HCT116 (cell line): ENCODE data around the gene NSF. TPM values are rescaled to one million over a fixed set of nuclear protein-coding genes. Genes with fewer than 3 reads are reported as not detected.
A peak's percentile ranks its signal among the peaks of the same experiment; 100 is the strongest.
"Not testable (repeated sequence)": the region's sequence is repeated elsewhere in the genome, so short reads cannot be mapped to it uniquely, and the experiment has no call there.

ENCODE experiments used
- ATAC-seq: fragments of 200-7000 bp; cut with Tn5 transposase; 2 replicates; pipeline ENCODE4 v1.9.1; 2020; ENCODE audit warnings: mild to moderate bottlenecking, moderate library complexity
- BruUV-seq: library from RNA; stranded (reverse); fragments of 400-500 nt; replicated peaks from 2 replicates; lab custom pipeline; 2021; lab: Mats Ljungman, UMichigan
- CTCF ChIA-PET: fragments of 300-600 bp; sonication (Branson Sonifier 250); formaldehyde crosslinking; loops from one replicate; lab custom pipeline; 2021; ENCODE audit warnings: antibody characterized with exemption; lab: Charles Lee
- POLR2A ChIA-PET: fragments of 300-600, 350-600 bp; sonication (Branson Sonifier 250); formaldehyde crosslinking; loops from one replicate; lab custom pipeline; 2021; ENCODE audit warnings: antibody characterized with exemption; lab: Charles Lee
- RAD21 ChIA-PET, 2 experiments: fragments of 300-600 bp; sonication (Branson Sonifier 250); formaldehyde crosslinking; loops; one replicate each; lab custom pipeline; 2023; ENCODE audit warnings: low total read pairs in 2 of 2; ENCODE audit not compliant: uncharacterized antibody in 2 of 2, unreplicated experiment in 2 of 2, low non-redundant PET in 1 of 2; lab: Charles Lee
- DNase-seq: peaks from one replicate; pipeline ENCODE4 v3.0.0-alpha.2; 2010; ENCODE audit warnings: low read depth, low spot score
- H2AFZ ChIP-seq: fragments of 200-600 bp; shearing (Covaris generic), sonication (generic); 2 replicates; pipeline ENCODE4 v1.6.1; 2017; ENCODE audit warnings: low read depth, mixed run types, mixed read lengths, antibody characterized with exemption, low read length; ENCODE audit not compliant: poor library complexity, severe bottlenecking
- H3K27ac ChIP-seq: 2 replicates; pipeline ENCODE4 v1.5.1; 2012; ENCODE audit warnings: low read depth, low read length
- H3K27me3 ChIP-seq: fragments of 200-600 bp; sonication (generic); 2 replicates; pipeline ENCODE4 v1.6.1; 2016; ENCODE audit warnings: mixed run types, low read length, mixed read lengths; ENCODE audit not compliant: insufficient read depth
- H3K36me3 ChIP-seq, 2 experiments: fragments of 200-500 bp in 1 of 2; fragments of 200-600 bp in 1 of 2; sonication (Bioruptor generic) in 1 of 2; sonication (generic) in 1 of 2; 2 replicates each; pipeline versions ENCODE4 v1.5.1 to v1.6.1; 2014 to 2016; ENCODE audit warnings: low read length in 2 of 2, inconsistent platforms in 1 of 2, mixed read lengths in 1 of 2, mixed run types in 1 of 2; ENCODE audit not compliant: insufficient read depth in 2 of 2, control insufficient read depth in 1 of 2
- H3K4me1 ChIP-seq, 2 experiments: fragments of 200-600 bp in 1 of 2; sonication (generic) in 1 of 2; 2 replicates each; pipeline versions ENCODE4 v1.5.1 to v1.6.1; 2012 to 2017; ENCODE audit warnings: low read length in 2 of 2, inconsistent platforms in 1 of 2, mild to moderate bottlenecking in 1 of 2, mixed read lengths in 1 of 2, mixed run types in 1 of 2, moderate library complexity in 1 of 2; ENCODE audit not compliant: insufficient read depth in 2 of 2, control insufficient read depth in 1 of 2
- H3K4me2 ChIP-seq: fragments of 200-600 bp; sonication (generic); 2 replicates; pipeline ENCODE4 v1.6.1; 2017; ENCODE audit warnings: mixed run types, low read length, mixed read lengths
- H3K4me3 ChIP-seq, 2 experiments: fragments of 200-600 bp in 1 of 2; sonication (generic) in 1 of 2; replicated peaks in 1 of 2; 2 replicates each; pipeline ENCODE4 v1.5.1; 2011 to 2016; ENCODE audit warnings: low read length in 2 of 2, control low read depth in 1 of 2, low read depth in 1 of 2, mild to moderate bottlenecking in 1 of 2, mixed read lengths in 1 of 2, mixed run types in 1 of 2
- H3K79me2 ChIP-seq: fragments of 200-600 bp; sonication (generic); 2 replicates; pipeline ENCODE4 v1.6.1; 2017; ENCODE audit warnings: mild to moderate bottlenecking, mixed run types, low read length, moderate library complexity, mixed read lengths; ENCODE audit not compliant: insufficient read depth
- H3K9ac ChIP-seq: fragments of 200-600 bp; sonication (generic); 2 replicates; pipeline ENCODE4 v1.6.1; 2016; ENCODE audit warnings: low read length, mixed read lengths
- H3K9me2 ChIP-seq: fragments of 200-600 bp; sonication (generic), shearing (Covaris generic); 2 replicates; pipeline ENCODE4 v1.6.1; 2017; ENCODE audit warnings: mixed run types, mild to moderate bottlenecking, moderate library complexity; ENCODE audit not compliant: insufficient read depth
- H3K9me3 ChIP-seq, 2 experiments: fragments of 200-500 bp in 1 of 2; fragments of 200-600 bp in 1 of 2; sonication (Bioruptor generic) in 1 of 2; sonication (generic) in 1 of 2; 2 replicates each; pipeline ENCODE4 v1.6.1; 2014 to 2017; ENCODE audit warnings: low read length in 2 of 2, mixed read lengths in 2 of 2, inconsistent platforms in 1 of 2, low read depth in 1 of 2, mild to moderate bottlenecking in 1 of 2, mixed run types in 1 of 2, moderate library complexity in 1 of 2; ENCODE audit not compliant: control insufficient read depth in 1 of 2, insufficient read depth in 1 of 2
- H4K20me1 ChIP-seq: fragments of 200-600 bp; sonication (generic), shearing (Covaris generic); 2 replicates; pipeline ENCODE4 v1.6.1; 2017; ENCODE audit warnings: mixed run types, mild to moderate bottlenecking, moderate library complexity; ENCODE audit not compliant: insufficient read depth
- ATF3 ChIP-seq: IDR thresholded peaks from 2 replicates; pipeline ENCODE4 v1.6.1; 2012
- ELF1 ChIP-seq: IDR thresholded peaks from 2 replicates; pipeline ENCODE4 v1.6.1; 2012; ENCODE audit warnings: low read depth, borderline replicate concordance
- EZH2 ChIP-seq: fragments of 200-600 bp; sonication (generic); IDR thresholded peaks from 2 replicates; pipeline ENCODE4 v1.6.1; 2017; ENCODE audit warnings: antibody characterized with exemption, mixed run types
- EZH2phosphoT487 ChIP-seq: fragments of 200-600 bp; IDR thresholded peaks from 2 replicates; pipeline ENCODE4 v1.6.1; 2018; ENCODE audit warnings: antibody characterized with exemption, borderline replicate concordance
- JUND ChIP-seq: IDR thresholded peaks from 2 replicates; pipeline ENCODE4 v1.6.1; 2012
- POLR2A ChIP-seq: IDR thresholded peaks from 2 replicates; pipeline ENCODE4 v1.7.0; 2011; ENCODE audit warnings: borderline replicate concordance; ENCODE audit not compliant: insufficient read depth, insufficient read length; ENCODE audit errors: extremely low read depth
- POLR2AphosphoS5 ChIP-seq: IDR thresholded peaks from 2 replicates; pipeline ENCODE4 v1.6.1; 2011; ENCODE audit warnings: mild to moderate bottlenecking, low read depth, low read length, moderate library complexity
- SP1 ChIP-seq: IDR thresholded peaks from 2 replicates; pipeline ENCODE4 v1.6.1; 2012; ENCODE audit warnings: low read depth
- SRF ChIP-seq: IDR thresholded peaks from 2 replicates; pipeline ENCODE4 v1.6.1; 2012; ENCODE audit warnings: low read depth
- TCF7L2 ChIP-seq: IDR thresholded peaks from 2 replicates; pipeline ENCODE4 v1.7.0; 2011; ENCODE audit warnings: borderline replicate concordance, inconsistent platforms; ENCODE audit not compliant: insufficient read depth, insufficient read length; ENCODE audit errors: extremely low read depth
- intact Hi-C: fragments of 100-400 bp; cut with micrococcal nuclease; formaldehyde crosslinking; loops from 2 replicates; pipeline ENCODE4 v1.10.0; 2022
- total RNA-seq: library from RNA; stranded (reverse); gene quantifications from one replicate; pipeline ENCODE4 v1.2.1, GENCODE V29; 2021; ENCODE audit not compliant: unreplicated experiment

NSF gene
- total RNA-seq, 1 experiment from 2014 or later, result 61.1 TPM

- CTCF ChIA-PET, result no interaction called here
- H3K9me2 ChIP-seq, result no peaks in the 10 kb centered on the region
- POLR2A ChIA-PET, result no interaction called here
- RAD21 ChIA-PET, result no interaction called here
- H3K36me3 ChIP-seq, result no peaks in the 10 kb centered on the region
- no peak overlapping the region for H3K4me2 ChIP-seq
- H3K4me1 ChIP-seq, result peaks cover 50 to 88% of the 10 kb centered on the region in 2 experiments
- no peak for TF ChIP-seq SP1
- no peak for TF ChIP-seq SRF
- TF ChIP-seq TCF7L2, result no peak
- no peak for TF ChIP-seq EZH2phosphoT487
- TF ChIP-seq ATF3, result no peak
- no peak for TF ChIP-seq POLR2AphosphoS5
- no peak for TF ChIP-seq JUND
- TF ChIP-seq EZH2, result no peak
- TF ChIP-seq POLR2A, result no peak
- no peak for TF ChIP-seq ELF1
- DNase-seq, result no peak
- TSS peak; percentile 18 for BruUV-seq
- H3K4me3 ChIP-seq, result no peak overlapping the region
- H3K27me3 ChIP-seq, result no peaks in the 10 kb centered on the region
- intact Hi-C loops, result no loop called here
- no peaks in the 10 kb centered on the region for H3K9me3 ChIP-seq
- H3K9ac ChIP-seq, result no peak overlapping the region
- no peak overlapping the region for H2AFZ ChIP-seq
- no peak overlapping the region for H3K27ac ChIP-seq
- ATAC-seq, result no peak
- H4K20me1 ChIP-seq, result no peaks in the 10 kb centered on the region
- no peaks in the 10 kb centered on the region for H3K79me2 ChIP-seq
Observed at GRCh38 chr17:46768540-46768870, 178.0 kb downstream of the NSF start.

- intact Hi-C loops, H3K27me3 ChIP-seq, H3K9ac ChIP-seq, H3K36me3 ChIP-seq, H3K4me2 ChIP-seq, ATAC-seq, POLR2A ChIA-PET, BruUV-seq, DNase-seq, H3K79me2 ChIP-seq, H2AFZ ChIP-seq, RAD21 ChIA-PET, H3K27ac ChIP-seq, H3K9me3 ChIP-seq, H3K9me2 ChIP-seq, CTCF ChIA-PET, H4K20me1 ChIP-seq, H3K4me3 ChIP-seq: not testable (repeated sequence)
- peaks cover 50 to 88% of the 10 kb centered on the region in 2 experiments for H3K4me1 ChIP-seq
Observed at GRCh38 chr17:46768896-46769295, 178.4 kb downstream of the NSF start.
